Measurements from ENCODE around the gene SLC9A4.
"Not testable (repeated sequence)": the region's sequence is repeated elsewhere in the genome, so short reads cannot be mapped to it uniquely, and the experiment has no call there.

Gene SLC9A4

GRCh38 chr2:102550151-102550550, 77.1 kb downstream of the SLC9A4 start:
- DNase-seq (ENCODE audit: low spot score): no peak

- no peak for DNase-seq (ENCODE audit: low spot score)
Measured at GRCh38 chr2:102551329-102552096, 78.5 kb downstream of the SLC9A4 start.

- DNase-seq (ENCODE audit: low spot score): no peak
Measured at GRCh38 chr2:102553601-102554000, 80.6 kb downstream of the SLC9A4 start.

- DNase-seq (ENCODE audit: low spot score): no peak
Measured at GRCh38 chr2:102558463-102558862, 85.4 kb downstream of the SLC9A4 start.

GRCh38 chr2:102562542-102562941, 89.5 kb downstream of the SLC9A4 start:
- DNase-seq (ENCODE audit: low spot score): not testable (repeated sequence)

GRCh38 chr2:102575888-102576287, 102.9 kb downstream of the SLC9A4 start:
- DNase-seq (ENCODE audit: low spot score): no peak

- DNase-seq (ENCODE audit: low spot score): no peak
Measured at GRCh38 chr2:102578376-102578775, 105.3 kb downstream of the SLC9A4 start.

GRCh38 chr2:102581911-102582310, 108.9 kb downstream of the SLC9A4 start:
- peak; percentile 34 for DNase-seq (ENCODE audit: low spot score)

- no peak for DNase-seq (ENCODE audit: low spot score)
Measured at GRCh38 chr2:102582845-102583244, 109.8 kb downstream of the SLC9A4 start.

All from kidney tubule cell (primary cell).